ENCODE results near the gene TIMM10.

DNA sequence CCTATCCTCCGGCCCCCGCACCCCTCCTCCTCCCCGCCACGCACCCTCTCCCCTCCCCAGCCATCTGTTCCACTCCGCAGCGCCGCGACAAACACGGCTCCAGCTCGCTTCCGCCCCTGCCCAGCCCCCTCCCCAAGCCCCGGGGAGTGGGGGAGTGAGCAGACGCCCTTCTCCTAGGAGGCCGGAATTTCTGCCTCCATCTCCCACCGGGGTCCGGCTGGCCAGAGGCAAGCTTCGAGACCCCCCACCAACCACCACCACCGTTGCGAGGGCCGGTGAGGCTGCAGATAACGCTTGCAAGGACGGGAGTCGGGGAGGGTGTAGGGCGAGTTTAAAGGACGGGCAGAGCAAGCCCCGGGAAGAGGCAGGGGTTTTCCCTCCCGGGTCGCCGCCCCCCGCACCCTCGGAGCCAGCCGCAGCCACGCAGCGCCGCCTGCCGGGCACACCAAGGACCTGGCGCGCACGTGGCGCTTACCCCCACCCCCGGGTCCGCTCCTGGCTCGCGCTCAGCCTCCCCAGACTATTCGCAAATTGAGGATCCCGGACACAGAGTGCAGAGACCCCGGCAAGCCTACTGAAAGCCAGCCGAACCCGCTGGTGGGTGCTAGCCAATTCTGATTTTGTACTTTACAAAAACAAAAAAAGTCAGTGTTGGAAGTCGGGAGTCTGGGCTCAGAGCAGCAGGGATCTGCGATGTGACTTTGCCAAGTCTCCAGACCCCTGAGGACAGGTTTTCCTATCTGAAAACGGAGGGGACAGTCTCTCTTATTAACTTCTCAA is 47.6 kb downstream of the TIMM10 start:
- TF ChIP-seq CTCF (conservative IDR thresholded peaks at IDR 0.05 in 1 of 2, IDR thresholded peaks at IDR 0.05 in 1 of 2; ENCODE audit: extremely low read depth in 1 of 2, insufficient read depth in 1 of 2, low read depth in 1 of 2, low read length in 2 of 2) (peak; percentile 24 to 76), EZH2 (IDR thresholded peaks at IDR 0.05; ENCODE audit: borderline replicate concordance, low read length) (peak; percentile 38)

Measured in mammary epithelial cell (primary cell).